ENCODE measurements around the gene B9D2. TPM values are rescaled to one million over a fixed set of nuclear protein-coding genes. Genes with fewer than 3 reads are reported as not detected.

Gene B9D2
- total RNA-seq, 1 experiment from 2014 or later = 10.8 TPM

GRCh38 chr19:41323023-41323422 is 40.9 kb downstream of the B9D2 start:
- CTCF ChIA-PET = interaction anchor here (0.5 kb wide), 1 partner anchor 278 kb away, joined by 6 read pairs; no protein-coding TSS in a partner anchor
- Histone ChIP-seq H3K27me3 (ENCODE audit: insufficient read depth, low read depth) (no peaks in the 10 kb centered on the region), H3F3A (ENCODE audit: insufficient read depth, low read depth) (peaks cover 23% of the 10 kb centered on the region), H3K9me2 (ENCODE audit: insufficient read depth) (no peaks in the 10 kb centered on the region), H3K4me2 (peak overlapping the region; percentile 42; the same call in 1 of the 2 replicates), H3K4me3 (no peak overlapping the region), H3K27ac (peak overlapping the region; percentile 41; the same call in 1 of the 2 replicates), H3K79me2 (ENCODE audit: low read depth) (no peaks in the 10 kb centered on the region), H3K4me1 (replicated peaks; ENCODE audit: insufficient read depth) (peaks cover 14% of the 10 kb centered on the region), H2AFZ (no peak overlapping the region), H4K20me1 (ENCODE audit: insufficient read depth) (peaks cover 3% of the 10 kb centered on the region; the same call in 1 of the 2 replicates), H3K9me3 (ENCODE audit: insufficient read depth, low read depth) (no peaks in the 10 kb centered on the region), H3K36me3 (ENCODE audit: low read depth) (no peaks in the 10 kb centered on the region)
- POLR2A ChIA-PET (ENCODE audit: unreplicated experiment) = interaction anchor here (0.6 kb wide), 2 partner anchors 536 to 1232 kb away, joined by 3 to 4 read pairs; partner anchors contain the start of gene ZNF780A
- no peak for DNase-seq
- intact Hi-C loops (cut with micrococcal nuclease; ENCODE audit: unreplicated experiment) = loop anchor here (10.0 kb wide), 1 partner anchor 252 kb away; the partner anchor contains the start of gene CEACAM21
- TF ChIP-seq EZH2 (IDR thresholded peaks at IDR 0.05; ENCODE audit: low read depth) (no peak), CTCF (conservative IDR thresholded peaks at IDR 0.05) (no peak)
- no TSS peak for BruUV-seq (replicated peaks)

GRCh38 chr19:41322451-41322850 is 41.5 kb downstream of the B9D2 start:
- Histone ChIP-seq H2AFZ (no peak overlapping the region), H3K4me1 (replicated peaks; ENCODE audit: insufficient read depth) (peaks cover 8% of the 10 kb centered on the region; the same call in 1 of the 2 replicates), H3K4me3 (no peak overlapping the region), H3K36me3 (ENCODE audit: low read depth) (no peaks in the 10 kb centered on the region), H4K20me1 (ENCODE audit: insufficient read depth) (peaks cover 3% of the 10 kb centered on the region; the same call in 1 of the 2 replicates), H3K27me3 (ENCODE audit: insufficient read depth, low read depth) (no peaks in the 10 kb centered on the region), H3K9me3 (ENCODE audit: insufficient read depth, low read depth) (no peaks in the 10 kb centered on the region), H3K79me2 (ENCODE audit: low read depth) (no peaks in the 10 kb centered on the region), H3K27ac (no peak overlapping the region), H3K4me2 (no peak overlapping the region), H3F3A (ENCODE audit: insufficient read depth, low read depth) (peaks cover 23% of the 10 kb centered on the region), H3K9me2 (ENCODE audit: insufficient read depth) (no peaks in the 10 kb centered on the region)
- intact Hi-C loops (cut with micrococcal nuclease; ENCODE audit: unreplicated experiment) = loop anchor here (10.0 kb wide), 1 partner anchor 252 kb away; the partner anchor contains the start of gene CEACAM21
- CTCF ChIA-PET = interaction anchor here (1.2 to 1.8 kb wide), 2 partner anchors 14 to 30 kb away, joined by 4 to 7 read pairs; no protein-coding TSS in a partner anchor
- no peak for DNase-seq
- no peak for TF ChIP-seq EZH2 (IDR thresholded peaks at IDR 0.05; ENCODE audit: low read depth)
- no peak for TF ChIP-seq CTCF (conservative IDR thresholded peaks at IDR 0.05)
- POLR2A ChIA-PET (ENCODE audit: unreplicated experiment) = interaction anchor here (0.6 kb wide), 1 partner anchor 1232 kb away, joined by 4 read pairs; the partner anchor contains the start of gene ZNF780A
- BruUV-seq (replicated peaks) = no TSS peak

GRCh38 chr19:41321600-41322270 is 42.2 kb downstream of the B9D2 start:
- peaks cover under 1% of the 10 kb centered on the region; the same call in 1 of the 2 replicates for H3K4me1 ChIP-seq (replicated peaks; ENCODE audit: insufficient read depth)
- TF ChIP-seq EZH2 (IDR thresholded peaks at IDR 0.05; ENCODE audit: low read depth) (no peak), CTCF (conservative IDR thresholded peaks at IDR 0.05) (peak; percentile 67)
- H3K4me3 ChIP-seq = no peak overlapping the region
- no peaks in the 10 kb centered on the region for H3K9me2 ChIP-seq (ENCODE audit: insufficient read depth)
- CTCF ChIA-PET = interaction anchor here (0.6 to 1.8 kb wide), 3 partner anchors 9 to 31 kb away, joined by 4 to 7 read pairs (median 5); no protein-coding TSS in a partner anchor
- no peak overlapping the region for H2AFZ ChIP-seq
- no peaks in the 10 kb centered on the region for H3K27me3 ChIP-seq (ENCODE audit: insufficient read depth, low read depth)
- no peaks in the 10 kb centered on the region for H3K36me3 ChIP-seq (ENCODE audit: low read depth)
- H4K20me1 ChIP-seq (ENCODE audit: insufficient read depth) = peaks cover 3% of the 10 kb centered on the region; the same call in 1 of the 2 replicates
- no peaks in the 10 kb centered on the region for H3K9me3 ChIP-seq (ENCODE audit: insufficient read depth, low read depth)
- no TSS peak for BruUV-seq (replicated peaks)
- no peak overlapping the region for H3K4me2 ChIP-seq
- DNase-seq = peak in 1 of 2 experiments; percentile 57
- peaks cover 23% of the 10 kb centered on the region for H3F3A ChIP-seq (ENCODE audit: insufficient read depth, low read depth)
- no peak overlapping the region for H3K27ac ChIP-seq
- POLR2A ChIA-PET (ENCODE audit: unreplicated experiment) = interaction anchor here (0.7 kb wide), 1 partner anchor 10 kb away, joined by 3 read pairs; no protein-coding TSS in a partner anchor
- intact Hi-C loops (cut with micrococcal nuclease; ENCODE audit: unreplicated experiment) = loop anchor here (2.0 to 10.0 kb wide), 2 partner anchors 109 to 253 kb away; partner anchors contain the start of gene CEACAM21
- H3K79me2 ChIP-seq (ENCODE audit: low read depth) = no peaks in the 10 kb centered on the region
